ENCODE results near the gene PTDSS2. TPM values are rescaled to one million over a fixed set of nuclear protein-coding genes. Genes with fewer than 3 reads are reported as not detected.

The PTDSS2 gene
- polyA plus RNA-seq, 1 experiment: 25.8 TPM

DNA sequence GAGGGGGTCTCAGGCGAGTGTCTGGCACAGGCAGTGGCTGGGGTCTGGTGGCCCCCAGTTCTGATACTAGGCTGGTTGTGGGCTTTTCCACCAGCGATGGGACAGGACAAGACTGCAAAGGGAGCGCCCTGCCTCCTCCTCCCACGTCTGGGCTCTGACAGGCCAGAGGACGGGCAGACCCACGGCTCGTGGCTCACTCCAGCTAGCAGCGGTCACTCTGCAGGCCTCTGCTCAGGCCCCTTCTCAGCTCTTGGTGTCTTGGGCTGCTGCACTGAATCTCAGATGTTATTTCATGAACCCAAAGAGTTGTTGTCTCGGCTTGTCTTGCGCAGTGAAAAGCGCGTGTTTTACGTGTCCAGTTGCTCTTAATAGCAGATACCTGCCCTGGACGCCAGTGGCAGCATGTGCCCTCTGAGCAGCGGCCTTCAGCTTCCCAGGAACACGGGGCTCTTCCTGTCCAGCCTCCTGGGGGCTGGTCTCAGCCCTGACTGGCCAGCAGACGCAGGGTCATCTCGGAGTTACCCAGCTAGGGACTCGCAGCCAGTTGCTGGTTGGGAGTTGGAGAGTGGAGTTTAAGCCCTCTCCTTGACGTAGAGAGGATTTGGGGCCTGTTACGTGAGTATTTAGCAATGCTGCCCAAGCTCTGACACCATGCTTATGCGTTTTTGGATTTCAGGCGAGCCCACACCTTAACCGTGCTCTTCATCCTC lies 9.6 kb downstream of the PTDSS2 start:
- no peaks in the 10 kb centered on the region for H3K27me3 ChIP-seq (ENCODE audit: control insufficient read depth, insufficient read depth, low read length)
- DNase-seq (ENCODE audit: low read depth): no peak
- peaks cover 22% of the 10 kb centered on the region for H3K36me3 ChIP-seq (ENCODE audit: control insufficient read depth, insufficient read depth, low read length)
- CTCF ChIA-PET: interaction anchor here (1.2 kb wide), 1 partner anchor 11 kb away, joined by 4 read pairs; no protein-coding TSS in a partner anchor
- no peak overlapping the region for H3K4me3 ChIP-seq (ENCODE audit: low read depth, low read length)
- POLR2A ChIA-PET: no interaction called here
- TF ChIP-seq, protein P1, sequence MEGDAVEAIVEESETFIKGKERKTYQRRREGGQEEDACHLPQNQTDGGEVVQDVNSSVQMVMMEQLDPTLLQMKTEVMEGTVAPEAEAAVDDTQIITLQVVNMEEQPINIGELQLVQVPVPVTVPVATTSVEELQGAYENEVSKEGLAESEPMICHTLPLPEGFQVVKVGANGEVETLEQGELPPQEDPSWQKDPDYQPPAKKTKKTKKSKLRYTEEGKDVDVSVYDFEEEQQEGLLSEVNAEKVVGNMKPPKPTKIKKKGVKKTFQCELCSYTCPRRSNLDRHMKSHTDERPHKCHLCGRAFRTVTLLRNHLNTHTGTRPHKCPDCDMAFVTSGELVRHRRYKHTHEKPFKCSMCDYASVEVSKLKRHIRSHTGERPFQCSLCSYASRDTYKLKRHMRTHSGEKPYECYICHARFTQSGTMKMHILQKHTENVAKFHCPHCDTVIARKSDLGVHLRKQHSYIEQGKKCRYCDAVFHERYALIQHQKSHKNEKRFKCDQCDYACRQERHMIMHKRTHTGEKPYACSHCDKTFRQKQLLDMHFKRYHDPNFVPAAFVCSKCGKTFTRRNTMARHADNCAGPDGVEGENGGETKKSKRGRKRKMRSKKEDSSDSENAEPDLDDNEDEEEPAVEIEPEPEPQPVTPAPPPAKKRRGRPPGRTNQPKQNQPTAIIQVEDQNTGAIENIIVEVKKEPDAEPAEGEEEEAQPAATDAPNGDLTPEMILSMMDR (IDR thresholded peaks at IDR 0.05; ENCODE audit: insufficient read depth, low read depth, low read length): no peak

DNA sequence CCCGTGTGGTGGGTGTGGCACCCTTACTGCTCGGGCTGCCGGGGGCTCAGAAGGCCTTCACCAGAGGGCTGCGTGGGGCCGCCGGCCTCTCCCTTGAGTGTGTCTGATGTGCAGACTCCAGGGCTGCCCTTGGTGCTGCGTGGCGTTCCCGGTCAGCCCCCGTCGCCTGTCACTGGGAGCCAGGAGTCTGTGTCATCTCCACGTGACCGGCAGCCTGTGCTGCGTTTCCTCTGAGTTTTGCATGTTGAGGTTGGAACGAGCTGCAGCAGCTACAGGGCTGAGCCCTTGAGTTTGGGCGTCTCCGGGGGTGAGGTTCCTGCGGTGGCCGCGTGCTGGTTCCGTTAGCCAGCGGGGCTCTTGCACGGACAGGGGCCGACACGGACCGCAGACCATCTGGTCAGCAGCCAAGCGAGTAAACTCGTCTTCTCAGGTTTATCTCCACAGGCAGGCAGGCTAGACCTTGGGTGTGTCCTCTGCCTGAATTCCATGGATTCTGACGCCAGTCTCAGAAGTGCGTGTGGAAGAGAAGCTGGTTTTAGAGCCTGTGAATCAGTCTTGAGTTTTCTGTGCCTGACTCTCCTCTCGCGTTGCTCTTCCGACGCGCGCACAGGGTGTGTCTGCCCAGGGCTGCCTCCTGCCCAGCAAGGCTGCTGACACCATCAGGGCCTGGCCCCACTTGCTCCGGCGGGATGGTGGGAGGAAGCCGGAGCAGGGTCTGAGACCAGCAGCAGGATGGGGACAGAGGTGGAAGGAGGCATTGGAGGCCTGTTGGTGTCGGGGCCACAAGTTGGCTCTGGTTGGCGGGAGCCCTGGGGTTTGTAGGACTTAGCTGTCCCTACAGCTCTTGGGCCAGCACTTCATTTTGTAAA lies 10.5 kb downstream of the PTDSS2 start:
- POLR2A ChIA-PET: no interaction called here
- CTCF ChIA-PET: interaction anchor here (1.2 kb wide), 1 partner anchor 12 kb away, joined by 4 read pairs; no protein-coding TSS in a partner anchor
- no peaks in the 10 kb centered on the region for H3K27me3 ChIP-seq (ENCODE audit: control insufficient read depth, insufficient read depth, low read length)
- DNase-seq (ENCODE audit: low read depth): no peak
- TF ChIP-seq, protein P1 (IDR thresholded peaks at IDR 0.05; ENCODE audit: insufficient read depth, low read depth, low read length): no peak
- H3K36me3 ChIP-seq (ENCODE audit: control insufficient read depth, insufficient read depth, low read length): peaks cover 25% of the 10 kb centered on the region
- no peak overlapping the region for H3K4me3 ChIP-seq (ENCODE audit: low read depth, low read length)

GRCh38 chr11:461626-462025 lies 11.5 kb downstream of the PTDSS2 start:
- Histone ChIP-seq H3K27me3 (ENCODE audit: control insufficient read depth, insufficient read depth, low read length) (no peaks in the 10 kb centered on the region), H3K36me3 (ENCODE audit: control insufficient read depth, insufficient read depth, low read length) (peaks cover 25% of the 10 kb centered on the region), H3K4me3 (ENCODE audit: low read depth, low read length) (no peak overlapping the region)
- DNase-seq (ENCODE audit: low read depth): no peak
- CTCF ChIA-PET: no interaction called here
- TF ChIP-seq, protein P1 (IDR thresholded peaks at IDR 0.05; ENCODE audit: insufficient read depth, low read depth, low read length): no peak
- POLR2A ChIA-PET: no interaction called here

DNA sequence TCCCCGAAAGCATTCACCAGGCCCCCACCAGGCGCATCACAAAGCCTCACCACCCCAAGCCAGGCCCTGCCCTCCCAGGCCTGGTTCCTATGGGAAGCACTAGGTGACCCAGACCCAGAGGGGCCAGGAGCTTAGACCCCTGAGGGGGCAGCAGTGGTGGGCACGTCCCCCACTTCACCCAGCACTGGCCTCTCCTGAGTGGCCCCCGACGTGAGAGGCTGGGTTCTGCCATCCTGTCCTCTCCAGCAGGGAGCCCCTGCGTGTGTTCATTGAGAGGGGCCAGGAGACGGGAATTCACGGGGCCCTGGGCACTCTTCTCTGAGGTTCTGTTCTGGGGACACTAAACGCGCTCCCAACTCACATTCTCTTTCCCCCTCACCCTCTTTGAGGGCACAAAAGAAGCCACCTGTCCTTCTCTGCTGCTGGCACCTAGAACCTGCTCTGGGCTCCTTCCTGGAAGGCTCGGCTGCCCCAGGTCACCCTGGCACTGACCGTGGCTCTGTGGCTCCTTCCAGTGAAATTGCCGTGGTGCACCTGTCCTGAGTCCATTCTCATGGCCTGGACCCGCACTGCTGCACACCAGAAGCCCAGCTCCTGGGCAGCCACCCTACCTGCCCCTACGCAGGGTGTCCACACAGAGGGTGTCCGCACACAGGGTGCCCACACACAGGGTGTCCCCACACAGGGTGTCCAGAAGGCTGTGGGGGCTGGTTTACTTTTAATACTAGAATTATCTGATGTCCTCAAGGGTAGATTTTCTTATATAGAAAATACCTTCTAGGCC lies 12.2 kb downstream of the PTDSS2 start:
- Histone ChIP-seq H3K36me3 (ENCODE audit: control insufficient read depth, insufficient read depth, low read length) (peaks cover 25% of the 10 kb centered on the region), H3K4me3 (ENCODE audit: low read depth, low read length) (no peak overlapping the region), H3K27me3 (ENCODE audit: control insufficient read depth, insufficient read depth, low read length) (no peaks in the 10 kb centered on the region)
- ChIA-PET POLR2A (no interaction called here), CTCF (no interaction called here)
- DNase-seq (ENCODE audit: low read depth): no peak
- TF ChIP-seq, protein P1 (IDR thresholded peaks at IDR 0.05; ENCODE audit: insufficient read depth, low read depth, low read length): no peak
